Measurements from ENCODE around the gene PTCH1.

GRCh38 chr9:95477441-95477840, 39.3 kb downstream of the PTCH1 start:
- TF ChIP-seq CTCF (conservative IDR thresholded peaks at IDR 0.05): no peak
- no peak for TF ChIP-seq EZH2 (IDR thresholded peaks at IDR 0.05; ENCODE audit: low read depth)

Data from PC-9 (cell line).